Measurements from ENCODE around the gene L3MBTL4.

The L3MBTL4 gene

DNA sequence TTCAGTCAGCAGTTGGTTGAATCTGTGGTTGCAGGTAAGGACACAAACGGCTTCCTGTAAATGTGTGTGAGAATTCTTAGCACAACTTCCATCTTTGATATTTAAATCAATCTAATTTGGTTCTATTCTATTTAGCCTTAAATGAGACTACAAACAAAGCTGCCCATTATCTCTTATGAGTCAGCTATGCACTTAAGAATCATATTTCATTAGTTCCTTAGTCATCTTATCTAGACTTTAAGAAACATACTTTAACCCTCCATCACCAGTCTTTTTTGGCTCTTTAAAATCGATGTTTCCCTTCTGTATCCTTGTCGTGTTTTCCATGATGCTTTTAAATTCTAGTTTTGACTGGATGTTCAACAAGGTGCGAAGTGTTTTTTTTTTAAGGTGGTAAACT is 405.0 kb downstream of the L3MBTL4 start:
- Histone ChIP-seq H3K9me3 (ENCODE audit: control insufficient read depth in 5 of 5, low read length in 5 of 5) (no peaks in the 10 kb centered on the region), H3K27me3 (ENCODE audit: control insufficient read depth in 5 of 5, insufficient read depth in 4 of 5, low read length in 5 of 5) (no peaks in the 10 kb centered on the region), H3K27ac (ENCODE audit: low read depth, low read length) (no peak overlapping the region), H3K36me3 (ENCODE audit: control insufficient read depth in 5 of 5, insufficient read depth in 5 of 5, low read length in 5 of 5) (no peaks in the 10 kb centered on the region), H3K4me3 (ENCODE audit: low read depth in 1 of 5, low read length in 5 of 5) (no peak overlapping the region), H3K4me1 (ENCODE audit: control insufficient read depth in 5 of 5, insufficient read depth in 5 of 5, low read length in 5 of 5) (peaks cover 0 to 7% (median 0%) of the 10 kb centered on the region in 5 donors), H3K9ac (ENCODE audit: low read length in 5 of 5) (no peak overlapping the region)

GRCh38 chr18:6004683-6005082 is 410.0 kb downstream of the L3MBTL4 start:
- no peaks in the 10 kb centered on the region for H3K27me3 ChIP-seq (ENCODE audit: control insufficient read depth in 5 of 5, insufficient read depth in 4 of 5, low read length in 5 of 5)
- no peak overlapping the region for H3K9ac ChIP-seq (ENCODE audit: low read length in 5 of 5)
- H3K27ac ChIP-seq (ENCODE audit: low read depth, low read length), result no peak overlapping the region
- no peaks in the 10 kb centered on the region for H3K36me3 ChIP-seq (ENCODE audit: control insufficient read depth in 5 of 5, insufficient read depth in 5 of 5, low read length in 5 of 5)
- no peak overlapping the region for H3K4me3 ChIP-seq (ENCODE audit: low read depth in 1 of 5, low read length in 5 of 5)
- H3K9me3 ChIP-seq (ENCODE audit: control insufficient read depth in 5 of 5, low read length in 5 of 5), result peaks cover 0 to 8% (median 3%) of the 10 kb centered on the region in 5 donors
- no peaks in the 10 kb centered on the region for H3K4me1 ChIP-seq (ENCODE audit: control insufficient read depth in 5 of 5, insufficient read depth in 5 of 5, low read length in 5 of 5)

DNA sequence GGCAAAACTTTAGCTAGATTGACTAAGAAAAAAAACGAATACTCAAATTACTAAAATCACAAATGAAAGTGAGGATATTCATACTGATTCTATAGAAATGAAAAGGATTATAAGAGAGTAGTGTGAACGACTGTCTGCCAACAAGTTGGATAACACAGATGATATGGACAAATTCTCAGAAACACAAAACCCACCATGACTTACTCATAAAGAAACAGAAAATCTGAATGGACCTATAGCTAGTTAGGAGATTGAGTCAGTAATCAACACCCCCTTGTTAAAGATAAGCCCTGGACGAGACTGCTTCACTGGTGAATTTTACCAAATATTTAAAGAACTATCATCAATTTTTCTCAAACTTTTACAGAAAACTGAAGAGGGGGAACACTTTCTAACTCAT is 410.6 kb downstream of the L3MBTL4 start:
- Histone ChIP-seq H3K9me3 (ENCODE audit: control insufficient read depth in 5 of 5, low read length in 5 of 5) (peaks cover 0 to 8% (median 4%) of the 10 kb centered on the region in 5 donors), H3K4me3 (ENCODE audit: low read depth in 1 of 5, low read length in 5 of 5) (no peak overlapping the region), H3K9ac (ENCODE audit: low read length in 5 of 5) (no peak overlapping the region), H3K4me1 (ENCODE audit: control insufficient read depth in 5 of 5, insufficient read depth in 5 of 5, low read length in 5 of 5) (no peaks in the 10 kb centered on the region), H3K36me3 (ENCODE audit: control insufficient read depth in 5 of 5, insufficient read depth in 5 of 5, low read length in 5 of 5) (no peaks in the 10 kb centered on the region), H3K27me3 (ENCODE audit: control insufficient read depth in 5 of 5, insufficient read depth in 4 of 5, low read length in 5 of 5) (no peaks in the 10 kb centered on the region), H3K27ac (ENCODE audit: low read depth, low read length) (no peak overlapping the region)

DNA sequence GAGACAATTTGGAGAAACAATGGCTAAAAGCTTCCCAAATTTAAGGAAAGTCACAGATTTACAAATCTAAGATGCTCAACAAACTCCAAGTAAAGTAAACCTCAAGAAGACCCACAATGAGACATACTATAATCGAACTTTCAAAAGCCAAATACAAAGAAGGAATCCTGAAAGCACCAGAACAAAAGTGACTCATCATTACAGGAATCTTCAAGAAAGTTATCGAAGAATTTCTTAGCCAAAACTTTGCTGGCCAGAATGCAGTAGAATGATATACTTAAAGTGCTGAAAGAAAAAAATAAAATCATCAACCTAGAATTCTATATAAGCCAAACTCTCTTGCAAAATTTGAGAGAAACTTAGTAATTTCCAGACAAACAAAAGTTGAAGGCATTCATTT is 412.8 kb downstream of the L3MBTL4 start:
- H3K9me3 ChIP-seq (ENCODE audit: control insufficient read depth in 5 of 5, low read length in 5 of 5), result peaks cover 0 to 8% (median 4%) of the 10 kb centered on the region in 5 donors
- no peak overlapping the region for H3K9ac ChIP-seq (ENCODE audit: low read length in 5 of 5)
- H3K4me1 ChIP-seq (ENCODE audit: control insufficient read depth in 5 of 5, insufficient read depth in 5 of 5, low read length in 5 of 5), result no peaks in the 10 kb centered on the region
- H3K27me3 ChIP-seq (ENCODE audit: control insufficient read depth in 5 of 5, insufficient read depth in 4 of 5, low read length in 5 of 5), result no peaks in the 10 kb centered on the region
- no peak overlapping the region for H3K4me3 ChIP-seq (ENCODE audit: low read depth in 1 of 5, low read length in 5 of 5)
- H3K36me3 ChIP-seq (ENCODE audit: control insufficient read depth in 5 of 5, insufficient read depth in 5 of 5, low read length in 5 of 5), result no peaks in the 10 kb centered on the region
- no peak overlapping the region for H3K27ac ChIP-seq (ENCODE audit: low read depth, low read length)

GRCh38 chr18:5998907-5999306 is 415.8 kb downstream of the L3MBTL4 start:
- Histone ChIP-seq H3K27me3 (ENCODE audit: control insufficient read depth in 5 of 5, insufficient read depth in 4 of 5, low read length in 5 of 5) (no peaks in the 10 kb centered on the region), H3K27ac (ENCODE audit: low read depth, low read length) (no peak overlapping the region), H3K4me3 (ENCODE audit: low read depth in 1 of 5, low read length in 5 of 5) (no peak overlapping the region), H3K9me3 (ENCODE audit: control insufficient read depth in 5 of 5, low read length in 5 of 5) (peaks cover 0 to 8% (median 4%) of the 10 kb centered on the region in 5 donors), H3K4me1 (ENCODE audit: control insufficient read depth in 5 of 5, insufficient read depth in 5 of 5, low read length in 5 of 5) (no peaks in the 10 kb centered on the region), H3K9ac (ENCODE audit: low read length in 5 of 5) (no peak overlapping the region), H3K36me3 (ENCODE audit: control insufficient read depth in 5 of 5, insufficient read depth in 5 of 5, low read length in 5 of 5) (no peaks in the 10 kb centered on the region)

- Histone ChIP-seq H3K27me3 (ENCODE audit: control insufficient read depth in 5 of 5, insufficient read depth in 4 of 5, low read length in 5 of 5) (no peaks in the 10 kb centered on the region), H3K9ac (ENCODE audit: low read length in 5 of 5) (no peak overlapping the region), H3K4me1 (ENCODE audit: control insufficient read depth in 5 of 5, insufficient read depth in 5 of 5, low read length in 5 of 5) (no peaks in the 10 kb centered on the region), H3K36me3 (ENCODE audit: control insufficient read depth in 5 of 5, insufficient read depth in 5 of 5, low read length in 5 of 5) (no peaks in the 10 kb centered on the region), H3K4me3 (ENCODE audit: low read depth in 1 of 5, low read length in 5 of 5) (no peak overlapping the region), H3K9me3 (ENCODE audit: control insufficient read depth in 5 of 5, low read length in 5 of 5) (peaks cover 0 to 8% (median 4%) of the 10 kb centered on the region in 5 donors), H3K27ac (ENCODE audit: low read depth, low read length) (no peak overlapping the region)
Measured at GRCh38 chr18:5998166-5998881, 416.4 kb downstream of the L3MBTL4 start.

DNA sequence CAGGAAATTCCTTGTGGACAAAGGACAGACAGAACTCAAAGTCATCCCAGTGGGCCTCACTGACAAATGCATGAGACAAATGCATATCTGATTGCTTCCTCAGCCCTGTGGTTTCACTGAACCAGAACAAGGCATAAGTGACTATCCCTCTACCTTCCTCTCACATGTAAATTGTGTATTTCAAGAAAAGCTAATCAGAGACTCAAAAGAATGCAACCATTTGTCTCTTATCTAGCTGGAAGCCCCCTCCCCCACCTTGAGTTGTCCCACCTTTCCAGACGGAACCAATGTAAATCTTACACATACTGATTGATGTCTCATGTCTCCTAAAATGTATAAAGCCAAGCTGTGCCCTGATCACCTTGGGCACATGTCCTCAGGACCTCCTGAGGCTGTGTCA is 417.4 kb downstream of the L3MBTL4 start:
- no peaks in the 10 kb centered on the region for H3K36me3 ChIP-seq (ENCODE audit: control insufficient read depth in 5 of 5, insufficient read depth in 5 of 5, low read length in 5 of 5)
- H3K9ac ChIP-seq (ENCODE audit: low read length in 5 of 5), result no peak overlapping the region
- H3K4me1 ChIP-seq (ENCODE audit: control insufficient read depth in 5 of 5, insufficient read depth in 5 of 5, low read length in 5 of 5), result no peaks in the 10 kb centered on the region
- no peak overlapping the region for H3K27ac ChIP-seq (ENCODE audit: low read depth, low read length)
- no peaks in the 10 kb centered on the region for H3K27me3 ChIP-seq (ENCODE audit: control insufficient read depth in 5 of 5, insufficient read depth in 4 of 5, low read length in 5 of 5)
- peaks cover 0 to 8% (median 4%) of the 10 kb centered on the region in 5 donors for H3K9me3 ChIP-seq (ENCODE audit: control insufficient read depth in 5 of 5, low read length in 5 of 5)
- H3K4me3 ChIP-seq (ENCODE audit: low read depth in 1 of 5, low read length in 5 of 5), result no peak overlapping the region

- H3K36me3 ChIP-seq (ENCODE audit: control insufficient read depth in 5 of 5, insufficient read depth in 5 of 5, low read length in 5 of 5), result no peaks in the 10 kb centered on the region
- no peaks in the 10 kb centered on the region for H3K27me3 ChIP-seq (ENCODE audit: control insufficient read depth in 5 of 5, insufficient read depth in 4 of 5, low read length in 5 of 5)
- no peak overlapping the region for H3K27ac ChIP-seq (ENCODE audit: low read depth, low read length)
- H3K4me3 ChIP-seq (ENCODE audit: low read depth in 1 of 5, low read length in 5 of 5), result no peak overlapping the region
- H3K4me1 ChIP-seq (ENCODE audit: control insufficient read depth in 5 of 5, insufficient read depth in 5 of 5, low read length in 5 of 5), result no peaks in the 10 kb centered on the region
- no peak overlapping the region for H3K9ac ChIP-seq (ENCODE audit: low read length in 5 of 5)
- H3K9me3 ChIP-seq (ENCODE audit: control insufficient read depth in 5 of 5, low read length in 5 of 5), result peaks cover 0 to 7% (median 4%) of the 10 kb centered on the region in 5 donors
Measured at GRCh38 chr18:5995626-5996025, 419.1 kb downstream of the L3MBTL4 start.

GRCh38 chr18:5993938-5994337 is 420.8 kb downstream of the L3MBTL4 start:
- Histone ChIP-seq H3K4me3 (ENCODE audit: low read depth in 1 of 5, low read length in 5 of 5) (no peak overlapping the region), H3K9ac (ENCODE audit: low read length in 5 of 5) (no peak overlapping the region), H3K27me3 (ENCODE audit: control insufficient read depth in 5 of 5, insufficient read depth in 4 of 5, low read length in 5 of 5) (no peaks in the 10 kb centered on the region), H3K4me1 (ENCODE audit: control insufficient read depth in 5 of 5, insufficient read depth in 5 of 5, low read length in 5 of 5) (no peaks in the 10 kb centered on the region), H3K27ac (ENCODE audit: low read depth, low read length) (no peak overlapping the region), H3K36me3 (ENCODE audit: control insufficient read depth in 5 of 5, insufficient read depth in 5 of 5, low read length in 5 of 5) (no peaks in the 10 kb centered on the region), H3K9me3 (ENCODE audit: control insufficient read depth in 5 of 5, low read length in 5 of 5) (no peaks in the 10 kb centered on the region)

DNA sequence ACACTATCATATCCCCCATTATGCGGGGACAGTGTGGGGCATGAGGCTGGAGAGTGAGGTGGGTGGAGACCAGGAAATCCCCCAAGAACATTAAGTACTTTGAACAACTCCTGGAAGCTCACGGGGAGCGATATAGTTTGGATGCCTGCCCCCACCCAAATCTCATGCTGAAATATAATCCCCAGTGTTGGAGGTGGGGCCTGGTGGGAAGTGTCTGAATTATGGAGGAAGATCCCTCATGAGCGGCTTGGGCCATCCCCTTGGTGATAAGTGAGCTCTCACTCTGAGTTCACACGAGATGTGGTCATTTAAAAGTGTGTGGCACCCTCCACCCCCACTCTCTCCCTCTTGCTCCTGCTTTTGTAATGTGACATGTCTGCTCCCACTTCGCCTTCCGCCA is 422.3 kb downstream of the L3MBTL4 start:
- Histone ChIP-seq H3K4me3 (ENCODE audit: low read depth in 1 of 5, low read length in 5 of 5) (no peak overlapping the region), H3K27ac (ENCODE audit: low read depth, low read length) (no peak overlapping the region), H3K9ac (ENCODE audit: low read length in 5 of 5) (no peak overlapping the region), H3K4me1 (ENCODE audit: control insufficient read depth in 5 of 5, insufficient read depth in 5 of 5, low read length in 5 of 5) (no peaks in the 10 kb centered on the region), H3K36me3 (ENCODE audit: control insufficient read depth in 5 of 5, insufficient read depth in 5 of 5, low read length in 5 of 5) (no peaks in the 10 kb centered on the region), H3K27me3 (ENCODE audit: control insufficient read depth in 5 of 5, insufficient read depth in 4 of 5, low read length in 5 of 5) (no peaks in the 10 kb centered on the region), H3K9me3 (ENCODE audit: control insufficient read depth in 5 of 5, low read length in 5 of 5) (no peaks in the 10 kb centered on the region)
